HG02884 (cell line): ENCODE results near the gene CNEP1R1.

Experiments used
- ATAC-seq: cut with Tn5 transposase; IDR thresholded peaks from one replicate; pipeline ENCODE4 v1.9.1; 2021; ENCODE audit warnings: mild to moderate bottlenecking, moderate library complexity; ENCODE audit not compliant: unreplicated experiment

CNEP1R1 gene

GRCh38 chr16:50059669-50060068 is 34.6 kb downstream of the CNEP1R1 start:
- no peak for ATAC-seq

GRCh38 chr16:50061326-50061725 is 36.3 kb downstream of the CNEP1R1 start:
- no peak for ATAC-seq

GRCh38 chr16:50065241-50065623 is 40.2 kb downstream of the CNEP1R1 start:
- ATAC-seq: no peak

- peak; percentile 75 for ATAC-seq
Measured at GRCh38 chr16:50065624-50066481, 40.8 kb downstream of the CNEP1R1 start, which contains the start of gene HEATR3. TSS of gene HEATR3 (plus strand) at chr16:50065970. CDS start at chr16:50066132, 162 bp downstream.

GRCh38 chr16:50066482-50067289 is 41.7 kb downstream of the CNEP1R1 start:
- ATAC-seq: no peak

- no peak for ATAC-seq
Measured at GRCh38 chr16:50067290-50067853, 42.3 kb downstream of the CNEP1R1 start.

- no peak for ATAC-seq
Measured at GRCh38 chr16:50068550-50068949, 43.5 kb downstream of the CNEP1R1 start.

GRCh38 chr16:50069060-50069459 is 44.0 kb downstream of the CNEP1R1 start:
- ATAC-seq: no peak

- no peak for ATAC-seq
Measured at GRCh38 chr16:50071075-50071671, 46.1 kb downstream of the CNEP1R1 start.

- ATAC-seq: no peak
Measured at GRCh38 chr16:50072730-50073129, 47.7 kb downstream of the CNEP1R1 start.

- ATAC-seq: no peak
Measured at GRCh38 chr16:50079397-50080140, 54.5 kb downstream of the CNEP1R1 start.

GRCh38 chr16:50081428-50082018 is 56.5 kb downstream of the CNEP1R1 start:
- ATAC-seq: no peak

GRCh38 chr16:50083996-50084395 is 59.0 kb downstream of the CNEP1R1 start:
- no peak for ATAC-seq

GRCh38 chr16:50086176-50086575 is 61.2 kb downstream of the CNEP1R1 start:
- no peak for ATAC-seq
